ENCODE results near the gene FXYD5. TPM values are rescaled to one million over a fixed set of nuclear protein-coding genes. Genes with fewer than 3 reads are reported as not detected.

Gene FXYD5
- total and polyA plus RNA-seq, 10 of the 15 experiments (the other 5 are each of a cell fraction or from before 2014, with no cell fraction given), result 30.0 to 159 (median 93.9) TPM

- BruUV-seq (replicated peaks), result no TSS peak
- no peak overlapping the region for H3K27ac ChIP-seq (ENCODE audit: control insufficient read depth, insufficient read depth)
- intact Hi-C loops (cut with micrococcal nuclease; ENCODE audit: unreplicated experiment) (no loop called here), in situ Hi-C loops (cut with MboI) (no loop called here)
- FAIRE-seq (no peak), ATAC-seq (no peak), DNase-seq (ENCODE audit: low read depth, low spot score) (no peak)
- CTCF ChIA-PET, result interaction anchor here (1.1 to 2.4 kb wide), 4 partner anchors 11 to 58 kb away, joined by 3 to 25 read pairs (median 12); partner anchors contain the start of gene LGI4
- no peaks in the 10 kb centered on the region for H3K27me3 ChIP-seq (replicated peaks in 1 of 2; ENCODE audit: control insufficient read depth in 2 of 2, insufficient read depth in 2 of 2, low read length in 1 of 2)
- H3K4me2 ChIP-seq (ENCODE audit: control insufficient read depth, insufficient read depth), result no peak overlapping the region
- no peak overlapping the region for H3K4me3 ChIP-seq
- H3K4me1 ChIP-seq (ENCODE audit: control insufficient read depth, insufficient read depth, low read length), result peaks cover 18% of the 10 kb centered on the region
- no peak overlapping the region for H2AFZ ChIP-seq (ENCODE audit: control insufficient read depth, low read depth, low read length)
- RAD21 ChIA-PET (ENCODE audit: unreplicated experiment), result interaction anchor here (1.2 to 1.8 kb wide), 3 partner anchors 10 to 16 kb away, joined by 5 to 11 read pairs (median 8); no protein-coding TSS in a partner anchor
- no peaks in the 10 kb centered on the region for H3K79me2 ChIP-seq (ENCODE audit: control insufficient read depth, insufficient read depth, low read length)
- no peaks in the 10 kb centered on the region for H3K36me3 ChIP-seq (ENCODE audit: control insufficient read depth in 2 of 2, insufficient read depth in 2 of 2, low read length in 1 of 2)
- POLR2A ChIA-PET, result interaction anchor here (0.6 to 1.2 kb wide), 4 partner anchors 13 to 142 kb away, joined by 3 to 6 read pairs (median 3); no protein-coding TSS in a partner anchor
- 65% methylated on average over 19 of the region's 19 CpGs for WGBS (ENCODE audit: insufficient coverage, insufficient replicate concordance, low lambda C conversion rate, missing lambda C conversion rate)
- no peaks in the 10 kb centered on the region for H4K20me1 ChIP-seq (ENCODE audit: control insufficient read depth, insufficient read depth)
- no peaks in the 10 kb centered on the region for H3K9me3 ChIP-seq (replicated peaks; ENCODE audit: control insufficient read depth, insufficient read depth, low read length)
- SMC1A ChIA-PET (ENCODE audit: uncharacterized antibody, unreplicated experiment), result interaction anchor here (2.9 kb wide), 1 partner anchor 11 kb away, joined by 16 read pairs; no protein-coding TSS in a partner anchor
- no peak overlapping the region for H3K9ac ChIP-seq (ENCODE audit: control insufficient read depth, insufficient read depth, low read length)
- TF ChIP-seq STAT1 (conservative IDR thresholded peaks at IDR 0.05) (no peak), YBX1 (IDR thresholded peaks at IDR 0.05) (no peak), NFXL1 (IDR thresholded peaks at IDR 0.05; ENCODE audit: borderline replicate concordance) (no peak), HCFC1 (IDR thresholded peaks at IDR 0.05; ENCODE audit: low read length) (no peak), ZBED1 (IDR thresholded peaks at IDR 0.05; ENCODE audit: borderline replicate concordance) (no peak), TCF3 (IDR thresholded peaks at IDR 0.05; ENCODE audit: borderline replicate concordance, insufficient read depth, low read depth, low read length) (no peak), PBX3 (IDR thresholded peaks at IDR 0.05; ENCODE audit: insufficient replicate concordance, low read depth, low read length) (no peak), ZBTB40 (IDR thresholded peaks at IDR 0.05; ENCODE audit: borderline replicate concordance) (no peak), ZNF687 (IDR thresholded peaks at IDR 0.05) (no peak), NRF1 (conservative IDR thresholded peaks at IDR 0.05; ENCODE audit: low read depth, low read length) (no peak), TAF1 (IDR thresholded peaks at IDR 0.05; ENCODE audit: borderline replicate concordance, low read depth, low read length) (no peak), MYC (IDR thresholded peaks at IDR 0.05; ENCODE audit: insufficient read depth, insufficient read length, insufficient replicate concordance, low read length, severe bottlenecking) (no peak), MEF2A (IDR thresholded peaks at IDR 0.05; ENCODE audit: insufficient read depth, low read depth, low read length) (no peak), NFYA (IDR thresholded peaks at IDR 0.05; ENCODE audit: borderline replicate concordance, low read depth, low read length) (no peak), RAD21 (IDR thresholded peaks at IDR 0.05; ENCODE audit: insufficient read depth, low read depth, low read length) (no peak)
Observed at GRCh38 chr19:35125270-35125717, 29.2 kb upstream of the FXYD5 start.

Data from GM12878 (cell line).